Activated CD4-positive, alpha-beta T cell treated with anti-CD3 and anti-CD28 coated beads, Interleukin-2, amount 10 ng/mL, durations not matched to agents 24 days and 14 days (primary cell): Measurements from ENCODE around the gene CHRNB2. TPM values are rescaled to one million over a fixed set of nuclear protein-coding genes. Genes with fewer than 3 reads are reported as not detected.

Source experiments
- total RNA-seq: library from RNA; stranded (reverse); gene quantifications from 2 replicates; pipeline ENCODE4 v1.2.3, GENCODE V29; 2022

The CHRNB2 gene
- total RNA-seq, 1 donor from 2014 or later = 0.14 TPM

Other genes starting within 250 kb of the CHRNB2 start
- not detected in 2 replicates for gene AQP10, start 246.7 kb upstream of the CHRNB2 start, total RNA-seq
- 49.4 and 49.6 TPM in 2 replicates for gene ATP8B2, start 242.3 kb upstream of the CHRNB2 start, total RNA-seq
- gene IL6R, start 162.4 kb upstream of the CHRNB2 start, total RNA-seq = 3.0 and 3.3 TPM in 2 replicates
- gene TDRD10, start 65.6 kb upstream of the CHRNB2 start, total RNA-seq = not detected in 2 replicates
- gene SHE, start 65.4 kb upstream of the CHRNB2 start, total RNA-seq = not detected in 2 replicates
- gene UBE2Q1, start 9.1 kb upstream of the CHRNB2 start, total RNA-seq = 86.6 and 104 TPM in 2 replicates
- 293 and 306 TPM in 2 replicates for gene ADAR, start 40.4 kb downstream of the CHRNB2 start, total RNA-seq